Measurements from ENCODE around the gene TMEM175.

DNA sequence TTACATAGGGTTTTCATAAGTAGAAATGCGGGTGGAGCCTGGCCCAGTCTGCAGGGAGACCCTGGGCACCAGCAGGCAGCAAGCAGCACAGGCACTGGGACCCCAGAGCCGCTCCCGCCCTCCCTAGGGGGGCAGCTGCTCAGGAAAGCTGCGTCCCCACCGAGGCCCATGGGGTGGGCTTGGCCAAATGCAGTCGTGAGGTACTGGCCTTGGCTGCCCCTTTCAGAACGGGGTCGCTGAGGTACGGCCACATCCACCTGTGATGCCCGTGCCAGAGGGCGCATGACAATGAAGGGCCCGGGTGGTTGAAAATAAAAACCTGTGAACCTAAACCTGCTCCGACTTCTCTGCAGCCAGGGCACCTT is 16.7 kb downstream of the TMEM175 start:
- TF ChIP-seq, protein P1, sequence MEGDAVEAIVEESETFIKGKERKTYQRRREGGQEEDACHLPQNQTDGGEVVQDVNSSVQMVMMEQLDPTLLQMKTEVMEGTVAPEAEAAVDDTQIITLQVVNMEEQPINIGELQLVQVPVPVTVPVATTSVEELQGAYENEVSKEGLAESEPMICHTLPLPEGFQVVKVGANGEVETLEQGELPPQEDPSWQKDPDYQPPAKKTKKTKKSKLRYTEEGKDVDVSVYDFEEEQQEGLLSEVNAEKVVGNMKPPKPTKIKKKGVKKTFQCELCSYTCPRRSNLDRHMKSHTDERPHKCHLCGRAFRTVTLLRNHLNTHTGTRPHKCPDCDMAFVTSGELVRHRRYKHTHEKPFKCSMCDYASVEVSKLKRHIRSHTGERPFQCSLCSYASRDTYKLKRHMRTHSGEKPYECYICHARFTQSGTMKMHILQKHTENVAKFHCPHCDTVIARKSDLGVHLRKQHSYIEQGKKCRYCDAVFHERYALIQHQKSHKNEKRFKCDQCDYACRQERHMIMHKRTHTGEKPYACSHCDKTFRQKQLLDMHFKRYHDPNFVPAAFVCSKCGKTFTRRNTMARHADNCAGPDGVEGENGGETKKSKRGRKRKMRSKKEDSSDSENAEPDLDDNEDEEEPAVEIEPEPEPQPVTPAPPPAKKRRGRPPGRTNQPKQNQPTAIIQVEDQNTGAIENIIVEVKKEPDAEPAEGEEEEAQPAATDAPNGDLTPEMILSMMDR (IDR thresholded peaks at IDR 0.05) = no peak
- TF ChIP-seq POLR2AphosphoS5 (IDR thresholded peaks at IDR 0.05) = no peak
